NCI-H345 (cell line): ENCODE measurements around the gene PKP2.

ENCODE experiments used
- DNase-seq: peaks from one replicate; lab custom pipeline; 2025; lab: John Stamatoyannopoulos, UW

Gene PKP2

DNA sequence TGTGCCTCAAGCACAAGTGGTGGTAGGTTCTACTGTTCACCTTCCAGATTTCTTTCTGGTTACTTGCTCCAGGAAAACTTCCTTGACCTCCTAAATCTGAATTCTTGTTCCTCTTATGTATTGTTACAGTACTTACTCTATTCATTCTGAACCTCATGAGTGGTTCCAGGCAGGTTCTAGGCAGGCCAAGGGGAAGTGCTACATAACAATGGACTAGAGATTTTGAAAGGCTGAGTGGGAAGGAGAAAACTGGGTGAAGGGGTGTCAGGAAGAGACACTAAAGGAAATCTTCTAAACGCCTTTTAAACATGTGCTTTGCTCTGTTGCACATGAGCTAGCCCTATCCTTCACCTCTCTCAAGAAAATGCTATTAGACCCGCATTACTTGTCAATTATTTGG lies 142.5 kb downstream of the PKP2 start:
- DNase-seq: no peak

- no peak for DNase-seq
Observed at GRCh38 chr12:32753605-32754004, 143.0 kb downstream of the PKP2 start.

DNA sequence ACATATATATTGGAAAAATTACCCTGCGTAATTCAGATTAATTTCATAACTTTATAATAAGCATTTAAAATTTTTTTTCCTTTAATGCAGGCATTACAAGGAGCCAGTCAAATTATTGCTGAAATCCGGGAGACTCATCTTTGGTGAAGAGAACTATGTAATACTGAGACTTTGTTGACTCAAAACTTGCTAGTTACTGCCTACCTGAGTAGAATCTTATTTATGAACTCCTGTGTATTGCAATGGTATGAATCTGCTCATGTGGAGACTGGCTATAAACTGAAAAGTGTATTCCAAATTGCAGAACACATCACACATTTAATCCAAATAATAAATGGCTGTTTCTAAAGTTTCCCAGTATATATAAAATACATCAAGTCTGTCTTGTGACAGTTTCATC lies 153.3 kb downstream of the PKP2 start:
- DNase-seq: no peak

GRCh38 chr12:32742133-32742532 lies 154.4 kb downstream of the PKP2 start:
- no peak for DNase-seq
